ENCODE results near the gene TCF7L2. TPM values are rescaled to one million over a fixed set of nuclear protein-coding genes. Genes with fewer than 3 reads are reported as not detected.

TCF7L2 gene
- total and polyA plus RNA-seq, 9 donors, result 21.1 to 41.7 (median 34.5) TPM

- no peak overlapping the region for H3K27ac ChIP-seq
- intact Hi-C loops (cut with DNase I), result loop anchor here (10.0 kb wide), 4 partner anchors 95 to 425 kb away; no protein-coding TSS in a partner anchor
- H3K4me3 ChIP-seq, result no peak overlapping the region
- H3K4me1 ChIP-seq (ENCODE audit: insufficient read depth), result peaks cover 35% of the 10 kb centered on the region
- H3K9me3 ChIP-seq, result no peaks in the 10 kb centered on the region
- WGBS, 3 donors, result 78 to 79% (median 79%) methylated on average over 6 of the region's 6 CpGs
- H3K36me3 ChIP-seq, result no peaks in the 10 kb centered on the region
- no peaks in the 10 kb centered on the region for H3K27me3 ChIP-seq
- no peak for DNase-seq
- no peak for TF ChIP-seq POLR2A (IDR thresholded peaks at IDR 0.05)
- TF ChIP-seq, protein P1, sequence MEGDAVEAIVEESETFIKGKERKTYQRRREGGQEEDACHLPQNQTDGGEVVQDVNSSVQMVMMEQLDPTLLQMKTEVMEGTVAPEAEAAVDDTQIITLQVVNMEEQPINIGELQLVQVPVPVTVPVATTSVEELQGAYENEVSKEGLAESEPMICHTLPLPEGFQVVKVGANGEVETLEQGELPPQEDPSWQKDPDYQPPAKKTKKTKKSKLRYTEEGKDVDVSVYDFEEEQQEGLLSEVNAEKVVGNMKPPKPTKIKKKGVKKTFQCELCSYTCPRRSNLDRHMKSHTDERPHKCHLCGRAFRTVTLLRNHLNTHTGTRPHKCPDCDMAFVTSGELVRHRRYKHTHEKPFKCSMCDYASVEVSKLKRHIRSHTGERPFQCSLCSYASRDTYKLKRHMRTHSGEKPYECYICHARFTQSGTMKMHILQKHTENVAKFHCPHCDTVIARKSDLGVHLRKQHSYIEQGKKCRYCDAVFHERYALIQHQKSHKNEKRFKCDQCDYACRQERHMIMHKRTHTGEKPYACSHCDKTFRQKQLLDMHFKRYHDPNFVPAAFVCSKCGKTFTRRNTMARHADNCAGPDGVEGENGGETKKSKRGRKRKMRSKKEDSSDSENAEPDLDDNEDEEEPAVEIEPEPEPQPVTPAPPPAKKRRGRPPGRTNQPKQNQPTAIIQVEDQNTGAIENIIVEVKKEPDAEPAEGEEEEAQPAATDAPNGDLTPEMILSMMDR (IDR thresholded peaks at IDR 0.05), result no peak
- TF ChIP-seq EP300 (IDR thresholded peaks at IDR 0.05), result no peak
These were observed 9.3 kb downstream of the TCF7L2 start for GRCh38 chr10:112959207-112959838.

- no peak overlapping the region for H3K4me3 ChIP-seq
- H3K9me3 ChIP-seq, result no peaks in the 10 kb centered on the region
- H3K4me1 ChIP-seq (ENCODE audit: insufficient read depth), result peaks cover 36% of the 10 kb centered on the region
- H3K27me3 ChIP-seq, result no peaks in the 10 kb centered on the region
- TF ChIP-seq, protein P1 (IDR thresholded peaks at IDR 0.05), result no peak
- TF ChIP-seq POLR2A (IDR thresholded peaks at IDR 0.05) (no peak), EP300 (IDR thresholded peaks at IDR 0.05) (no peak)
- H3K36me3 ChIP-seq, result no peaks in the 10 kb centered on the region
- no peak overlapping the region for H3K27ac ChIP-seq
- 84 to 88% (median 86%) methylated on average over 4 of the region's 4 CpGs for WGBS, 3 donors
- intact Hi-C loops (cut with DNase I), result no loop called here
- DNase-seq, result no peak
These were observed 10.2 kb downstream of the TCF7L2 start for GRCh38 chr10:112960151-112960681.

DNA sequence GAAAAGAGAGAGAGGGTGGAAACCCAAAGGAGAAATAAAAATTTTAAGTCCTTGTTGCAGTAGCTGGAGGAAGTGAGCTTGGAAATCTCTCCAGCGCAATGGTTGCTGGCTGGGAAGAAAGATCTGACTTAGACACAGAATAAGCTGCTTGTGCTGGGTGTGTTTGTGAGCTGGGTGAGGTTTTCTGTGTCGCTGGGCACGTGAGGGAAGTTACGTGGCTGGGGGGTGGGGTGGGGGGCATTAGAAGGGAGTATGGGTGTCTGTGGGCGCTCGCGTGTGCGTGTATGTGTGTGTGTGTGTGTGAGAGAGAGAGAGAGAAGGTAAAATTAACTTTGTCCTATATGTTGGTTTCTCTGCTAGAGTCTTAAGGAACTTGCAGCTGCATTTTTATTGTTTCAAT is 11.6 kb downstream of the TCF7L2 start:
- WGBS, 3 donors, result 83 to 90% (median 84%) methylated on average over 8 of the region's 8 CpGs
- Histone ChIP-seq H3K36me3 (no peaks in the 10 kb centered on the region), H3K27me3 (no peaks in the 10 kb centered on the region), H3K4me3 (no peak overlapping the region), H3K9me3 (no peaks in the 10 kb centered on the region), H3K27ac (no peak overlapping the region), H3K4me1 (ENCODE audit: insufficient read depth) (peaks cover 36% of the 10 kb centered on the region)
- no peak for DNase-seq
- intact Hi-C loops (cut with DNase I), result no loop called here
- TF ChIP-seq POLR2A (IDR thresholded peaks at IDR 0.05) (no peak), EP300 (IDR thresholded peaks at IDR 0.05) (no peak)
- TF ChIP-seq, protein P1 (IDR thresholded peaks at IDR 0.05), result no peak

DNA sequence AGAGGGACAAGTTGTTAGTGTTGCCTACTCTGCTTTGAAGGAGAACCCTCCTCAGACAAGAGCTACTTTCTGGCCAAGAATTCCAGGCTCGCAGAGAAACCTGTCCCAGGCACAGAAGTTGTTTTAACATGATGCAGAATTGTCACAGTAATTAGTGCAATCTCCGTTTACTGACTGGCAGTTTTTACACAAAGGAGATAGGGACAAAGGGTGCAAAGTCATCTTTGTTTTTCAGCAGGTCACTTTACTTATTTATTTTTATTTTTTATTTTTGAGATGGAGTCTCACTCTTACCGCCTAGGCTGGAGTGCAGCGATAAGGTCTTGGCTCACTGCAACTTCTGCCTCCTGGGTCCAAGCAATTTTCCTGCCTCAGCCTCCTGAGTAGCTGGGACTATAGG is 12.3 kb downstream of the TCF7L2 start:
- Histone ChIP-seq H3K27me3 (no peaks in the 10 kb centered on the region), H3K27ac (no peak overlapping the region), H3K36me3 (no peaks in the 10 kb centered on the region), H3K9me3 (no peaks in the 10 kb centered on the region), H3K4me1 (ENCODE audit: insufficient read depth) (peaks cover 34% of the 10 kb centered on the region), H3K4me3 (no peak overlapping the region)
- TF ChIP-seq, protein P1 (IDR thresholded peaks at IDR 0.05), result no peak
- TF ChIP-seq POLR2A (IDR thresholded peaks at IDR 0.05) (no peak), EP300 (IDR thresholded peaks at IDR 0.05) (no peak)
- DNase-seq, result no peak
- intact Hi-C loops (cut with DNase I), result no loop called here
- 70 to 76% (median 75%) methylated on average over 4 of the region's 4 CpGs for WGBS, 3 donors

All from ovary (tissue), 9 donors.